A549 (cell line): Measurements from ENCODE around the gene TSPAN18. TPM values are rescaled to one million over a fixed set of nuclear protein-coding genes. Genes with fewer than 3 reads are reported as not detected.

Source experiments
- ATOH8 ChIP-seq: fragments of 250-450 bp; sonication (Bioruptor Pico); IDR thresholded peaks from 2 replicates; pipeline ENCODE4 v1.5.0; 2020; ENCODE audit warnings: low read depth, mild to moderate bottlenecking, moderate library complexity
- CBX2 ChIP-seq: fragments of 200-600 bp; sonication (generic); IDR thresholded peaks from 2 replicates; pipeline ENCODE4 v1.6.1; 2016; ENCODE audit warnings: low read depth, mild to moderate bottlenecking, borderline replicate concordance
- E2F6 ChIP-seq: IDR thresholded peaks from 2 replicates; pipeline ENCODE4 v1.6.1; 2012; ENCODE audit warnings: low read depth, borderline replicate concordance
- EP300 ChIP-seq, 2 experiments: fragments of >200 bp; sonication (Bioruptor Twin); formaldehyde crosslinking; IDR thresholded peaks; 2 replicates in 1 of 2; 3 replicates in 1 of 2; pipeline ENCODE4 v1.6.1; 2016 to 2017
- FOSL2 ChIP-seq, 2 experiments: fragments of 450-650 bp in 1 of 2; fragments of >200 bp in 1 of 2; sonication (Bioruptor Twin) in 1 of 2; formaldehyde crosslinking; IDR thresholded peaks; 2 replicates each; pipeline versions ENCODE4 v1.5.0 to v1.6.1; 2016 to 2020; ENCODE audit warnings: mild to moderate bottlenecking in 1 of 2, moderate library complexity in 1 of 2
- GATA3 ChIP-seq: IDR thresholded peaks from 2 replicates; pipeline ENCODE4 v1.6.1; 2012; ENCODE audit warnings: borderline replicate concordance
- HES2 ChIP-seq: fragments of >200 bp; sonication (Bioruptor Twin); formaldehyde crosslinking; IDR thresholded peaks from 2 replicates; pipeline ENCODE4 v1.6.1; 2016
- HEYL ChIP-seq: fragments of 250-450 bp; sonication (Bioruptor Pico); IDR thresholded peaks from 2 replicates; pipeline ENCODE4 v1.8.0; 2021; ENCODE audit warnings: mild to moderate bottlenecking, moderate library complexity
- HOXA7 ChIP-seq: fragments of 250-450 bp; sonication (Bioruptor Pico); IDR thresholded peaks from 2 replicates; pipeline ENCODE4 v1.5.0; 2020; ENCODE audit warnings: mild to moderate bottlenecking, moderate library complexity
- HOXB13 ChIP-seq: fragments of 250-450 bp; sonication (Bioruptor Pico); IDR thresholded peaks from 2 replicates; pipeline ENCODE4 v1.5.0; 2020; ENCODE audit warnings: low read depth, mild to moderate bottlenecking, moderate library complexity
- HOXB5 ChIP-seq: fragments of 250-450 bp; sonication (Bioruptor Pico); IDR thresholded peaks from 2 replicates; pipeline ENCODE4 v1.5.0; 2020; ENCODE audit warnings: mild to moderate bottlenecking, moderate library complexity
- JUN ChIP-seq, 2 experiments: fragments of >200 bp; sonication (Bioruptor Twin); formaldehyde crosslinking; IDR thresholded peaks; 2 replicates in 1 of 2; 3 replicates in 1 of 2; pipeline ENCODE4 v1.6.1; 2016 to 2017
- JUNB ChIP-seq: fragments of >200 bp; sonication (Bioruptor Twin); formaldehyde crosslinking; IDR thresholded peaks from 2 replicates; pipeline ENCODE4 v1.6.1; 2016
- MAX ChIP-seq: IDR thresholded peaks from 2 replicates; pipeline ENCODE4 v1.6.1; 2012
- NFE2L2 ChIP-seq: fragments of 150-350 bp; conservative IDR thresholded peaks from 2 replicates; pipeline ENCODE4 v1.6.1; 2014; ENCODE audit warnings: low read length
- NR3C1 ChIP-seq: fragments of >200 bp; sonication (Bioruptor Twin); formaldehyde crosslinking; IDR thresholded peaks from 3 replicates; pipeline ENCODE4 v1.6.1; 2017
- PHF8 ChIP-seq: fragments of 200-600 bp; sonication (generic); IDR thresholded peaks from 2 replicates; pipeline ENCODE4 v1.6.1; 2016; ENCODE audit warnings: low read depth, mild to moderate bottlenecking, antibody characterized with exemption, moderate library complexity, borderline replicate concordance
- POLR2A ChIP-seq: IDR thresholded peaks from 2 replicates; pipeline ENCODE4 v1.6.1; 2012; ENCODE audit warnings: mild to moderate bottlenecking, low read length
- RAD21 ChIP-seq, 2 experiments: fragments of >200 bp in 1 of 2; sonication (Bioruptor Twin) in 1 of 2; formaldehyde crosslinking in 1 of 2; IDR thresholded peaks in 1 of 2; conservative IDR thresholded peaks in 1 of 2; 2 replicates in 1 of 2; 3 replicates in 1 of 2; pipeline ENCODE4 v1.6.1; 2012 to 2018; ENCODE audit warnings: inconsistent platforms in 1 of 2
- REST ChIP-seq: fragments of 200-600 bp; sonication (generic); IDR thresholded peaks from 2 replicates; pipeline ENCODE4 v1.6.1; 2016; ENCODE audit warnings: antibody characterized with exemption, mild to moderate bottlenecking, moderate library complexity
- SREBF2 ChIP-seq: fragments of 450-650 bp; IDR thresholded peaks from 2 replicates; pipeline ENCODE4 v1.6.1; 2014; ENCODE audit warnings: mild to moderate bottlenecking, moderate library complexity
- USF2 ChIP-seq: fragments of 450-650 bp; IDR thresholded peaks from 2 replicates; pipeline ENCODE4 v1.6.1; 2014; ENCODE audit warnings: antibody characterized with exemption
- ZSCAN20 ChIP-seq: fragments of 250-450 bp; sonication (Bioruptor Pico); IDR thresholded peaks from 2 replicates; pipeline ENCODE4 v1.8.0; 2022; ENCODE audit warnings: mild to moderate bottlenecking, moderate library complexity
- polyA plus RNA-seq, 4 experiments: library from polyadenylated mRNA; depleted of rRNA in 3 of 4; stranded (reverse); fragments of >200 nt; fragmentation: RNase III in 1 of 4; extraction: RNeasy Plus Mini Kit Qiagen cat#74134 plus additional on column Dnase treatment in 1 of 4; gene quantifications; 2 replicates in 3 of 4; 3 replicates in 1 of 4; pipeline ENCODE4 v1.2.3, GENCODE V29; 2011 to 2017

The TSPAN18 gene
- polyA plus RNA-seq, 2 of the 4 experiments (the other 2 are of a cell fraction), result 0.81 to 4.5 TPM

GRCh38 chr11:44861849-44862557 is 135.2 kb downstream of the TSPAN18 start (continued):
- TF ChIP-seq HEYL (CRISPR knock-in tag), result no peak
- peak; percentile 38; the same call in 1 of the 2 replicates for TF ChIP-seq ZSCAN20 (CRISPR knock-in tag)
- TF ChIP-seq MAX, result peak; percentile 94
- peak; percentile 47; the same call in 1 of the 2 replicates for TF ChIP-seq GATA3
- TF ChIP-seq PHF8, result no peak
- peak; percentile 43 for TF ChIP-seq JUNB
- TF ChIP-seq NFE2L2, result no peak
- no peak for TF ChIP-seq REST
- peak; percentile 23; the same call in 1 of the 2 replicates for TF ChIP-seq POLR2A
- TF ChIP-seq NR3C1, result no peak
- no peak for TF ChIP-seq RAD21 (conservative IDR thresholded peaks at IDR 0.05 in 1 of 2, IDR thresholded peaks at IDR 0.05 in 1 of 2)
- no peak for TF ChIP-seq SREBF2
- peak in 1 of 2 experiments; percentile 61; a peak in 2 of 5 replicates for TF ChIP-seq EP300 (IDR thresholded peaks at IDR 0.05)
- peak in 1 of 2 experiments; percentile 69; a peak in 3 of 5 replicates for TF ChIP-seq JUN (IDR thresholded peaks at IDR 0.05)
- no peak for TF ChIP-seq HES2
- no peak for TF ChIP-seq HOXA7 (CRISPR knock-in tag)
- peak; percentile 86 for TF ChIP-seq ATOH8 (CRISPR knock-in tag)
- TF ChIP-seq HOXB5 (CRISPR knock-in tag), result peak; percentile 89
- no peak for TF ChIP-seq CBX2
- TF ChIP-seq E2F6, result peak; percentile 68
- peak; percentile 66 for TF ChIP-seq FOSL2 (IDR thresholded peaks at IDR 0.05)
- TF ChIP-seq FOSL2 (CRISPR knock-in tag; IDR thresholded peaks at IDR 0.05), result peak; percentile 88
- peak; percentile 93; the same call in 1 of the 2 replicates for TF ChIP-seq HOXB13 (CRISPR knock-in tag)
- no peak for TF ChIP-seq USF2
